IMR-90 (cell line): ENCODE results near the gene KIAA0825. TPM values are rescaled to one million over a fixed set of nuclear protein-coding genes. Genes with fewer than 3 reads are reported as not detected.

Source experiments
- ATAC-seq: fragments of 200-7000 bp; cut with Tn5 transposase; 2 replicates; pipeline ENCODE4 v1.9.1; 2020; ENCODE audit warnings: low read depth, mild to moderate bottlenecking, moderate library complexity
- BruUV-seq: library from RNA; stranded (reverse); fragments of 400-500 nt; replicated peaks from 2 replicates; lab custom pipeline; 2021; lab: Mats Ljungman, UMichigan
- CTCF ChIA-PET: fragments of 300-600 bp; formaldehyde crosslinking; extraction: SDS; loops from one replicate; lab custom pipeline; 2021; ENCODE audit warnings: antibody characterized with exemption; lab: Yijun Ruan, JAX
- POLR2A ChIA-PET: fragments of 300-600 bp; sonication (Branson Sonifier 250); formaldehyde crosslinking; loops from one replicate; lab custom pipeline; 2022; ENCODE audit warnings: antibody characterized with exemption; ENCODE audit not compliant: unreplicated experiment; lab: Charles Lee
- DNase-seq: peaks from one replicate; pipeline ENCODE4 v3.0.0; 2013
- H2AFZ ChIP-seq: replicated peaks from 2 replicates; pipeline ENCODE3; 2013; ENCODE audit warnings: low read length, mild to moderate bottlenecking; ENCODE audit not compliant: poor library complexity
- H2AK5ac ChIP-seq: 2 replicates; pipeline ENCODE4 v1.6.1; 2013; ENCODE audit warnings: low read depth, low read length, inconsistent platforms
- H2AK9ac ChIP-seq: replicated peaks from 2 replicates; pipeline ENCODE3; 2013; ENCODE audit warnings: mild to moderate bottlenecking, low read depth, low read length, moderate library complexity; ENCODE audit not compliant: poor library complexity
- H2BK120ac ChIP-seq: 2 replicates; pipeline ENCODE4 v1.6.1; 2013; ENCODE audit warnings: low read depth, low read length, inconsistent platforms
- H2BK15ac ChIP-seq: 3 replicates; pipeline ENCODE4 v1.6.1; 2013; ENCODE audit warnings: low read depth, low read length, inconsistent platforms
- H2BK20ac ChIP-seq: 2 replicates; pipeline ENCODE4 v1.6.1; 2013; ENCODE audit warnings: low read depth, mild to moderate bottlenecking, inconsistent platforms, low read length, moderate library complexity
- H2BK5ac ChIP-seq: 2 replicates; pipeline ENCODE4 v1.6.1; 2013; ENCODE audit warnings: mild to moderate bottlenecking, low read depth, low read length, inconsistent platforms; ENCODE audit not compliant: poor library complexity, severe bottlenecking
- H3K14ac ChIP-seq: replicated peaks from 2 replicates; pipeline ENCODE4 v1.6.1; 2013; ENCODE audit warnings: low read depth, low read length, inconsistent platforms
- H3K18ac ChIP-seq: 2 replicates; pipeline ENCODE4 v1.6.1; 2013; ENCODE audit warnings: low read depth, low read length, control low read depth
- H3K23ac ChIP-seq: 2 replicates; pipeline ENCODE4 v1.6.1; 2013; ENCODE audit warnings: low read depth, low read length, inconsistent platforms
- H3K27ac ChIP-seq: 2 replicates; pipeline ENCODE4 v1.5.1; 2013; ENCODE audit warnings: mild to moderate bottlenecking, control low read depth, low read length; ENCODE audit not compliant: insufficient read depth
- H3K27me3 ChIP-seq: 2 replicates; pipeline ENCODE4 v1.6.1; 2013; ENCODE audit warnings: low read length; ENCODE audit not compliant: control insufficient read depth, insufficient read depth
- H3K36me3 ChIP-seq: 2 replicates; pipeline ENCODE4 v1.6.1; 2013; ENCODE audit warnings: low read length, mixed read lengths; ENCODE audit not compliant: control insufficient read depth, insufficient read depth
- H3K4ac ChIP-seq: 2 replicates; pipeline ENCODE4 v1.6.1; 2013; ENCODE audit warnings: low read depth, low read length, inconsistent platforms
- H3K4me1 ChIP-seq: 2 replicates; pipeline ENCODE4 v1.6.1; 2013; ENCODE audit warnings: low read length, mixed read lengths; ENCODE audit not compliant: control insufficient read depth, insufficient read depth
- H3K4me2 ChIP-seq: 2 replicates; pipeline ENCODE4 v1.6.1; 2013; ENCODE audit warnings: low read depth, mild to moderate bottlenecking, control low read depth, low read length, moderate library complexity
- H3K4me3 ChIP-seq: 2 replicates; pipeline ENCODE4 v1.5.1; 2013; ENCODE audit warnings: low read depth, mild to moderate bottlenecking, control low read depth, low read length, moderate library complexity; ENCODE audit not compliant: insufficient read depth
- H3K56ac ChIP-seq: 2 replicates; pipeline ENCODE4 v1.6.1; 2013; ENCODE audit warnings: low read length, inconsistent platforms; ENCODE audit not compliant: insufficient read depth; ENCODE audit errors: extremely low read depth
- H3K79me1 ChIP-seq, 2 experiments: 2 replicates each; pipeline ENCODE4 v1.6.1; 2013; ENCODE audit warnings: low read length in 2 of 2, inconsistent platforms in 1 of 2, low read depth in 1 of 2
- H3K9ac ChIP-seq: 2 replicates; pipeline ENCODE4 v1.6.1; 2013; ENCODE audit warnings: low read depth, low read length, control low read depth
- H3K9me1 ChIP-seq: 2 replicates; pipeline ENCODE4 v1.6.1; 2013; ENCODE audit warnings: low read length, inconsistent platforms; ENCODE audit not compliant: insufficient read depth
- H3K9me3 ChIP-seq: 2 replicates; pipeline ENCODE4 v1.6.1; 2013; ENCODE audit warnings: low read length; ENCODE audit not compliant: control insufficient read depth, insufficient read depth
- H4K20me1 ChIP-seq: 2 replicates; pipeline ENCODE4 v1.6.1; 2013; ENCODE audit warnings: low read length, inconsistent platforms; ENCODE audit not compliant: insufficient read depth
- H4K5ac ChIP-seq: 2 replicates; pipeline ENCODE4 v1.6.1; 2013; ENCODE audit warnings: mild to moderate bottlenecking, low read depth, low read length, control low read depth
- H4K8ac ChIP-seq, 2 experiments: 2 replicates each; pipeline ENCODE4 v1.6.1; 2013; ENCODE audit warnings: low read depth in 2 of 2, low read length in 2 of 2, control low read depth in 1 of 2, inconsistent platforms in 1 of 2
- H4K91ac ChIP-seq: 2 replicates; pipeline ENCODE4 v1.6.1; 2013; ENCODE audit warnings: low read depth, low read length, inconsistent platforms; ENCODE audit not compliant: insufficient read depth
- CEBPB ChIP-seq: IDR thresholded peaks from 2 replicates; pipeline ENCODE4 v1.6.1; 2012; ENCODE audit warnings: low read depth, low read length, improper control_type of control experiment
- CHD1 ChIP-seq: IDR thresholded peaks from 2 replicates; pipeline ENCODE4 v1.6.1; 2012; ENCODE audit warnings: low read depth, low read length, improper control_type of control experiment
- FOS ChIP-seq: fragments of 150-350 bp; IDR thresholded peaks from 2 replicates; pipeline ENCODE4 v1.6.1; 2016; ENCODE audit warnings: low read depth, low read length
- MAFK ChIP-seq: IDR thresholded peaks from 2 replicates; pipeline ENCODE4 v1.6.1; 2012; ENCODE audit warnings: low read depth, low read length, improper control_type of control experiment
- MAZ ChIP-seq: IDR thresholded peaks from 2 replicates; pipeline ENCODE4 v1.6.1; 2012; ENCODE audit warnings: low read depth, mild to moderate bottlenecking, low read length, improper control_type of control experiment, moderate library complexity, borderline replicate concordance
- MXI1 ChIP-seq: IDR thresholded peaks from 2 replicates; pipeline ENCODE4 v1.6.1; 2012; ENCODE audit warnings: low read depth, mild to moderate bottlenecking, low read length, moderate library complexity, borderline replicate concordance
- POLR2A ChIP-seq: IDR thresholded peaks from 2 replicates; pipeline ENCODE4 v1.6.1; 2012; ENCODE audit warnings: mild to moderate bottlenecking, low read depth, low read length
- RAD21 ChIP-seq: IDR thresholded peaks from 2 replicates; pipeline ENCODE4 v1.6.1; 2012; ENCODE audit warnings: low read length, improper control_type of control experiment
- WGBS, 2 experiments: methylation state at CpG; one replicate each; pipeline versions ENCODE4 v1.1.5 to v1.1.7; 2013; ENCODE audit warnings: missing lambda C conversion rate in 2 of 2; ENCODE audit not compliant: insufficient read length in 1 of 2; ENCODE audit errors: extremely low coverage in 2 of 2; 5-methylcytosine and 5-hydroxymethylcytosine counted together
- dilution Hi-C: fragments of 300-500 bp; cut with HindIII; formaldehyde crosslinking; loops from one replicate; pipeline ENCODE4 v1.14.3; 2018; ENCODE audit warnings: low sequenced_read_pairs; ENCODE audit not compliant: unreplicated experiment
- in situ Hi-C: fragments of 300-500 bp; cut with MboI; formaldehyde crosslinking; loops from 3 replicates; pipeline ENCODE4 v1.14.3; 2019; ENCODE audit warnings: low sequenced_read_pairs, inconsistent platforms, mixed read lengths
- intact Hi-C: fragments of 100-400 bp; cut with micrococcal nuclease; formaldehyde crosslinking; loops from 2 replicates; pipeline ENCODE4 v1.10.0; 2022
- polyA plus RNA-seq, 3 experiments: library from polyadenylated mRNA; depleted of rRNA; stranded (reverse); fragments of >200 nt; gene quantifications; 2 replicates each; pipeline ENCODE4 v1.2.3, GENCODE V29; 2012; ENCODE audit warnings: low replicate concordance in 1 of 3
- total RNA-seq: library from RNA; depleted of rRNA; stranded (reverse); fragments of >200 nt; gene quantifications from 2 replicates; pipeline ENCODE4 v1.2.3, GENCODE V29; 2012
- TF ChIP-seq, protein P1 (sequence below): fragments of 150-350 bp; IDR thresholded peaks from 2 replicates; pipeline ENCODE4 v1.6.1; 2017; ENCODE audit warnings: mild to moderate bottlenecking, antibody characterized with exemption, low read length, low read depth

Gene KIAA0825
- total and polyA plus RNA-seq, 2 of the 4 experiments (the other 2 are of a cell fraction): 0.46 to 1.8 TPM

DNA sequence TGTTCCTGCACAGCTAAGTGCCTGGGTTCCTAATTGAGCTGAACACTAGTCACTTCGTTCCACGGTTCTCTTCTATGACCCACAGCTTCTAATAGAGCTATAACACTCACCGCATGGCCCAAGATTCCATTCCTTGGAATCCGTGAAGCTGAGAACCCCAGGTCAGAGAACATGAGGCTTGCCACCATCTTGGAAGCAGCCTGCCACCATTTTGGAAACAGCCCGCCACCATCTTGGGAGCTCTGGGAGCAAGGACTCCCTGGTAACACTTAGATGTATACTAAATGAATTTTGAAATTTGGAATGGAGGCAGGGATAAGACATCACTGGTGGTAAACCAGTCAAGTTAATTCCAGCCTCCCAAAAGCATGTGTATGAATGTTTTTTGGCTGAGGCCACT is 60.4 kb downstream of the KIAA0825 start:
- Histone ChIP-seq H3K9ac (no peak overlapping the region), H4K20me1 (no peaks in the 10 kb centered on the region), H3K9me1 (no peaks in the 10 kb centered on the region), H3K23ac (no peak overlapping the region), H3K79me1 (no peaks in the 10 kb centered on the region), H3K27ac (no peak overlapping the region), H2BK5ac (no peak overlapping the region), H3K9me3 (no peaks in the 10 kb centered on the region), H2BK15ac (no peak overlapping the region), H2AK9ac (no peak overlapping the region), H4K5ac (no peak overlapping the region), H3K4me1 (no peaks in the 10 kb centered on the region), H3K36me3 (no peaks in the 10 kb centered on the region), H2BK120ac (no peak overlapping the region), H2AK5ac (no peak overlapping the region), H4K8ac (no peak overlapping the region), H4K91ac (no peak overlapping the region), H3K18ac (no peak overlapping the region), H3K4me2 (no peak overlapping the region), H3K4ac (no peak overlapping the region), H3K27me3 (no peaks in the 10 kb centered on the region), H3K4me3 (no peak overlapping the region), H2BK20ac (no peak overlapping the region), H3K56ac (no peak overlapping the region), H3K14ac (no peak overlapping the region), H2AFZ (no peak overlapping the region)
- ChIA-PET POLR2A (no interaction called here), CTCF (no interaction called here)
- BruUV-seq: no TSS peak
- DNase-seq (no peak), ATAC-seq (no peak)
- intact Hi-C loops: no loop called here
- in situ Hi-C loops: no loop called here
- TF ChIP-seq RAD21 (no peak), MXI1 (no peak), MAFK (no peak), MAZ (no peak), CEBPB (no peak), POLR2A (no peak), CHD1 (no peak), FOS (no peak)
- TF ChIP-seq, protein P1, sequence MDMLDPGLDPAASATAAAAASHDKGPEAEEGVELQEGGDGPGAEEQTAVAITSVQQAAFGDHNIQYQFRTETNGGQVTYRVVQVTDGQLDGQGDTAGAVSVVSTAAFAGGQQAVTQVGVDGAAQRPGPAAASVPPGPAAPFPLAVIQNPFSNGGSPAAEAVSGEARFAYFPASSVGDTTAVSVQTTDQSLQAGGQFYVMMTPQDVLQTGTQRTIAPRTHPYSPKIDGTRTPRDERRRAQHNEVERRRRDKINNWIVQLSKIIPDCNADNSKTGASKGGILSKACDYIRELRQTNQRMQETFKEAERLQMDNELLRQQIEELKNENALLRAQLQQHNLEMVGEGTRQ: no peak
- dilution Hi-C loops: no loop called here
- WGBS, 2 experiments: no CpG with 5 or more reads among the region's 5 CpGs
